ENCODE results near the gene HLF.

HLF gene

GRCh38 chr17:55268649-55269480, 4.1 kb downstream of the HLF start:
- H3K4me3 ChIP-seq (replicated peaks; ENCODE audit: low read depth, low read length) = no peak overlapping the region
- no peak for DNase-seq (ENCODE audit: low read depth)
- TF ChIP-seq, protein P1, sequence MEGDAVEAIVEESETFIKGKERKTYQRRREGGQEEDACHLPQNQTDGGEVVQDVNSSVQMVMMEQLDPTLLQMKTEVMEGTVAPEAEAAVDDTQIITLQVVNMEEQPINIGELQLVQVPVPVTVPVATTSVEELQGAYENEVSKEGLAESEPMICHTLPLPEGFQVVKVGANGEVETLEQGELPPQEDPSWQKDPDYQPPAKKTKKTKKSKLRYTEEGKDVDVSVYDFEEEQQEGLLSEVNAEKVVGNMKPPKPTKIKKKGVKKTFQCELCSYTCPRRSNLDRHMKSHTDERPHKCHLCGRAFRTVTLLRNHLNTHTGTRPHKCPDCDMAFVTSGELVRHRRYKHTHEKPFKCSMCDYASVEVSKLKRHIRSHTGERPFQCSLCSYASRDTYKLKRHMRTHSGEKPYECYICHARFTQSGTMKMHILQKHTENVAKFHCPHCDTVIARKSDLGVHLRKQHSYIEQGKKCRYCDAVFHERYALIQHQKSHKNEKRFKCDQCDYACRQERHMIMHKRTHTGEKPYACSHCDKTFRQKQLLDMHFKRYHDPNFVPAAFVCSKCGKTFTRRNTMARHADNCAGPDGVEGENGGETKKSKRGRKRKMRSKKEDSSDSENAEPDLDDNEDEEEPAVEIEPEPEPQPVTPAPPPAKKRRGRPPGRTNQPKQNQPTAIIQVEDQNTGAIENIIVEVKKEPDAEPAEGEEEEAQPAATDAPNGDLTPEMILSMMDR (IDR thresholded peaks at IDR 0.05; ENCODE audit: low read length, missing control alignments) = no peak

GRCh38 chr17:55269894-55270293, 5.1 kb downstream of the HLF start:
- DNase-seq (ENCODE audit: low read depth) = no peak
- H3K4me3 ChIP-seq (replicated peaks; ENCODE audit: low read depth, low read length) = no peak overlapping the region
- TF ChIP-seq, protein P1 (IDR thresholded peaks at IDR 0.05; ENCODE audit: low read length, missing control alignments) = no peak

DNA sequence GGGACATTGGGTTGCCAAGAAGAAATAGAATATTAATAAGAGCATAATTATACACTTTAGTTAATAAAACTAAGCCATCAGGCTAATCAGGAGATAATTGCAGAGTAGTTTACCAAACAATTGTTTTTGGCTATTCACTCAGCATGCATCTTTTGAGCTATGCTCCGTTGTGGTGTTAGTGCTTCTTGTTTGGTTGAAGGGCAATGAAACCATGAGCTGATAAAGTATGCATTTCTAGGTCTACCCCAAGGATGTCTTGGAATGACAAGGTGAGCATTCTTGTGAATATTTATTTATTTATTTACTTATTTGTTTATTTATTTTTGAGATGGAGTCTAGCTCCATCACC, 6.4 kb downstream of the HLF start:
- no peak overlapping the region for H3K4me3 ChIP-seq (replicated peaks; ENCODE audit: low read depth, low read length)
- TF ChIP-seq, protein P1 (IDR thresholded peaks at IDR 0.05; ENCODE audit: low read length, missing control alignments) = no peak

GRCh38 chr17:55271958-55272710, 7.4 kb downstream of the HLF start:
- TF ChIP-seq, protein P1 (IDR thresholded peaks at IDR 0.05; ENCODE audit: low read length, missing control alignments) = no peak

More for the DNA sequence above, 6.4 kb downstream of the HLF start:
- no peak for DNase-seq (ENCODE audit: low read depth)

DNA sequence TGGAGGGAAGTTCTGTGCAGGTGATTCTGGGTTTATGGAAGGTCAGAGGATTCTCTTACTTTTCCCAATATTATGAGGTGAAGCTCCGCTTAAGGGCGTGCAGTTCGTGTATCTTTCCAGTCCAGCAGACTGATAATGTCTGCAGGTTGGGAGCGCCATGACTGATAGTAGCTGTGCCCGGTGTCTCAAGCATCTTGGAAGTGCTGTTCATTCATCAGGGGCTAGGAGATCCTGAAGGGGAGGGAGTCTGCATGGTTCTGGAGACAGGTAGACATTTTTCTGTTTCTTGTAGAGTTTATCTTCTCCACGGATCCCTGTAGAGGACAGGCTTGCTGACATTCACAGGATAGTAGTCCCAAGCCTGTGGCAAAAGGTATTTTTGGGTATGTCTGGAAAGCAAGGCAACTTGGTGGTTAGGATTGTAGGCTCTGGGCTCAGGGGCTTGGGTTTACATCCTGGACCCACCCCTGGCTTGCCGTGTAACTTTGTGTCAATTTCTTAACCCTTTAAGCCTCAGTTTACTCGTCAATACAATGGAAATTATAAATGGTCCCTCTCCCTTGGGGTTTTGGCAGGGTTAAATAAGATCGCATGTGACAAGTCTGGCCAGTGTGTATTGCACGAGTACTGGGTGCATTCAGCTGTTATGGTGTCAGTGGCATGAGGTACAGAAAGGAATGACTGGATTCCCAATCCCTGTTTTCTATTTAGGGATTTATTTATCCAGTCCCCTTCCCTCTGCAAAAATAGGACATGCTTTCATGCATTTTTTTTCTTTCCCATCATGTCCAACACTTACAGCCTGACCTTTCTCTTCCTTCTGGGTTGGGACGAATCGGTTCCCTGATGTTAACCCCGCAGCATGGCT, 8.2 kb downstream of the HLF start:
- H3K4me3 ChIP-seq (replicated peaks; ENCODE audit: low read depth, low read length) = no peak overlapping the region
- no peak for DNase-seq (ENCODE audit: low read depth)
- TF ChIP-seq, protein P1 (IDR thresholded peaks at IDR 0.05; ENCODE audit: low read length, missing control alignments) = no peak

More at GRCh38 chr17:55271958-55272710, 7.4 kb downstream of the HLF start:
- H3K4me3 ChIP-seq (replicated peaks; ENCODE audit: low read depth, low read length) = no peak overlapping the region
- no peak for DNase-seq (ENCODE audit: low read depth)

GRCh38 chr17:55273579-55274354, 9.0 kb downstream of the HLF start:
- no peak for DNase-seq (ENCODE audit: low read depth)
- TF ChIP-seq, protein P1 (IDR thresholded peaks at IDR 0.05; ENCODE audit: low read length, missing control alignments) = no peak
- H3K4me3 ChIP-seq (replicated peaks; ENCODE audit: low read depth, low read length) = no peak overlapping the region

All from fibroblast of pulmonary artery (primary cell).